ENCODE data around the gene STAG3. TPM values are rescaled to one million over a fixed set of nuclear protein-coding genes. Genes with fewer than 3 reads are reported as not detected.

The STAG3 gene
- total and polyA plus RNA-seq, 9 of the 15 experiments (the other 6 are each of a cell fraction or from before 2014, with no cell fraction given) = 0.54 to 2.5 (median 1.7) TPM

DNA sequence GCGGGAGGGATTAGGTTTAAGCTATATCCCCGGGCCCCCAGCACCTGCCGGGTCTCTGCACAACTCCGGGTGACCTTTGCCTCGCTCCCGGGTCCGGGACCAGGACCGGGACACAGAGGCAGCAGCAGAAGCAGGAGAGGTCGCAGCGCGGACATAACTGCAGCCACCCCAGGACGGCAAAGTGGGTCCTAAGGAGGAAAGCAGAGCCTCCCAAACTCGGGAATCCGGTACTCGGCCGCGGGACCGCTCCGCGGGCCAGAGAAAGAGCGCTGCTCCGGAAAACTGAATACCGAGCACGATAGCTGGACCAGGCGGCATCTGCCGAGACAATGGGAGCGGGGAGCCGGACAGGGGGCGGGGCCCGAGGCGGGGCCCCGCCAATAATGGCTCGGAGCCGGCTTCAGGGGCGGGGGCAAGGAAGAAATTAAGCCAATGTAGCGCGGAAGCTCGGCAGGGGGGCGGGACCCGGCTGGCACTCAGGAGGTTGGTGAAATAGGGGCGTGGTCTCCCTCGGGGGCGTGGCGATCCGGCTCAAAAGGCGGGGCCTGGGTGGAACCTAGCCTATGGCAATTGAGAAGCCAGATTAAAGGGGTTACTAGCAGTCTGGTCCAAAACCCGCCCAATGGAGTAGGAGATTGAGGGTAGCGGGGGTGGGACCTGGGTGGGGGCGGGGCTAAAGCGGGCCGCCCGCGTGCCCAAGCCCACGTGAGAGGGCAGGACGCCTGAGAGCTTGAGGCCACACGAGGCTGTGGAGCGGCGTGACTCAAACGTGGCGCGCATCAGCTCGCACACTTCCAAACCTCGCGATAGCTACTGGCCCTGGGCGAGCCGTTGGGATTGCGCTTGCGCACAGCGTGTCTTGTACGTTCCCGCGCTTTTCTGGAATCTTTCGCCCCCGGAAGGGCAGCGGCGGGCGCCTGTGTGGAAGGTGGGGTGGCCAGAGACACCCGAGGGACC lies at the start of gene STAG3, which contains the start of gene GPC2 (continued):
- TF ChIP-seq, protein P1, sequence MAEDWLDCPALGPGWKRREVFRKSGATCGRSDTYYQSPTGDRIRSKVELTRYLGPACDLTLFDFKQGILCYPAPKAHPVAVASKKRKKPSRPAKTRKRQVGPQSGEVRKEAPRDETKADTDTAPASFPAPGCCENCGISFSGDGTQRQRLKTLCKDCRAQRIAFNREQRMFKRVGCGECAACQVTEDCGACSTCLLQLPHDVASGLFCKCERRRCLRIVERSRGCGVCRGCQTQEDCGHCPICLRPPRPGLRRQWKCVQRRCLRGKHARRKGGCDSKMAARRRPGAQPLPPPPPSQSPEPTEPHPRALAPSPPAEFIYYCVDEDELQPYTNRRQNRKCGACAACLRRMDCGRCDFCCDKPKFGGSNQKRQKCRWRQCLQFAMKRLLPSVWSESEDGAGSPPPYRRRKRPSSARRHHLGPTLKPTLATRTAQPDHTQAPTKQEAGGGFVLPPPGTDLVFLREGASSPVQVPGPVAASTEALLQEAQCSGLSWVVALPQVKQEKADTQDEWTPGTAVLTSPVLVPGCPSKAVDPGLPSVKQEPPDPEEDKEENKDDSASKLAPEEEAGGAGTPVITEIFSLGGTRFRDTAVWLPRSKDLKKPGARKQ (CRISPR knock-in tag; IDR thresholded peaks at IDR 0.05) = peak; percentile 94
- TF ChIP-seq BRCA1 (IDR thresholded peaks at IDR 0.05) (no peak), BRCA1 (CRISPR knock-in tag; IDR thresholded peaks at IDR 0.05) (0 out of 2 replicates have a peak, but pooled peaks have one; percentile 65), POLR2A (conservative IDR thresholded peaks at IDR 0.05) (peak; percentile 62), ETV1 (tag; conservative IDR thresholded peaks at IDR 0.05; ENCODE audit: low read depth) (no peak), ZNF143 (CRISPR knock-in tag; IDR thresholded peaks at IDR 0.05) (no peak), ZBTB1 (CRISPR knock-in tag; IDR thresholded peaks at IDR 0.05; ENCODE audit: borderline replicate concordance, low read depth) (no peak; the same call in 1 of the 2 replicates), ZSCAN29 (IDR thresholded peaks at IDR 0.05) (no peak), ZFPM2 (CRISPR knock-in tag; IDR thresholded peaks at IDR 0.05) (no peak)
- TF ChIP-seq, protein P2, sequence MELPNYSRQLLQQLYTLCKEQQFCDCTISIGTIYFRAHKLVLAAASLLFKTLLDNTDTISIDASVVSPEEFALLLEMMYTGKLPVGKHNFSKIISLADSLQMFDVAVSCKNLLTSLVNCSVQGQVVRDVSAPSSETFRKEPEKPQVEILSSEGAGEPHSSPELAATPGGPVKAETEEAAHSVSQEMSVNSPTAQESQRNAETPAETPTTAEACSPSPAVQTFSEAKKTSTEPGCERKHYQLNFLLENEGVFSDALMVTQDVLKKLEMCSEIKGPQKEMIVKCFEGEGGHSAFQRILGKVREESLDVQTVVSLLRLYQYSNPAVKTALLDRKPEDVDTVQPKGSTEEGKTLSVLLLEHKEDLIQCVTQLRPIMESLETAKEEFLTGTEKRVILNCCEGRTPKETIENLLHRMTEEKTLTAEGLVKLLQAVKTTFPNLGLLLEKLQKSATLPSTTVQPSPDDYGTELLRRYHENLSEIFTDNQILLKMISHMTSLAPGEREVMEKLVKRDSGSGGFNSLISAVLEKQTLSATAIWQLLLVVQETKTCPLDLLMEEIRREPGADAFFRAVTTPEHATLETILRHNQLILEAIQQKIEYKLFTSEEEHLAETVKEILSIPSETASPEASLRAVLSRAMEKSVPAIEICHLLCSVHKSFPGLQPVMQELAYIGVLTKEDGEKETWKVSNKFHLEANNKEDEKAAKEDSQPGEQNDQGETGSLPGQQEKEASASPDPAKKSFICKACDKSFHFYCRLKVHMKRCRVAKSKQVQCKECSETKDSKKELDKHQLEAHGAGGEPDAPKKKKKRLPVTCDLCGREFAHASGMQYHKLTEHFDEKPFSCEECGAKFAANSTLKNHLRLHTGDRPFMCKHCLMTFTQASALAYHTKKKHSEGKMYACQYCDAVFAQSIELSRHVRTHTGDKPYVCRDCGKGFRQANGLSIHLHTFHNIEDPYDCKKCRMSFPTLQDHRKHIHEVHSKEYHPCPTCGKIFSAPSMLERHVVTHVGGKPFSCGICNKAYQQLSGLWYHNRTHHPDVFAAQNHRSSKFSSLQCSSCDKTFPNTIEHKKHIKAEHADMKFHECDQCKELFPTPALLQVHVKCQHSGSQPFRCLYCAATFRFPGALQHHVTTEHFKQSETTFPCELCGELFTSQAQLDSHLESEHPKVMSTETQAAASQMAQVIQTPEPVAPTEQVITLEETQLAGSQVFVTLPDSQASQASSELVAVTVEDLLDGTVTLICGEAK (IDR thresholded peaks at IDR 0.05) = no peak
- TF ChIP-seq, protein P2 (CRISPR knock-in tag; IDR thresholded peaks at IDR 0.05) = no peak
- TF ChIP-seq, protein P3, sequence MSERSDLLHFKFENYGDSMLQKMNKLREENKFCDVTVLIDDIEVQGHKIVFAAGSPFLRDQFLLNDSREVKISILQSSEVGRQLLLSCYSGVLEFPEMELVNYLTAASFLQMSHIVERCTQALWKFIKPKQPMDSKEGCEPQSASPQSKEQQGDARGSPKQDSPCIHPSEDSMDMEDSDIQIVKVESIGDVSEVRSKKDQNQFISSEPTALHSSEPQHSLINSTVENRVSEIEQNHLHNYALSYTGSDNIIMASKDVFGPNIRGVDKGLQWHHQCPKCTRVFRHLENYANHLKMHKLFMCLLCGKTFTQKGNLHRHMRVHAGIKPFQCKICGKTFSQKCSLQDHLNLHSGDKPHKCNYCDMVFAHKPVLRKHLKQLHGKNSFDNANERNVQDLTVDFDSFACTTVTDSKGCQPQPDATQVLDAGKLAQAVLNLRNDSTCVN (CRISPR knock-in tag; IDR thresholded peaks at IDR 0.05) = no peak
- TF ChIP-seq, protein P4, sequence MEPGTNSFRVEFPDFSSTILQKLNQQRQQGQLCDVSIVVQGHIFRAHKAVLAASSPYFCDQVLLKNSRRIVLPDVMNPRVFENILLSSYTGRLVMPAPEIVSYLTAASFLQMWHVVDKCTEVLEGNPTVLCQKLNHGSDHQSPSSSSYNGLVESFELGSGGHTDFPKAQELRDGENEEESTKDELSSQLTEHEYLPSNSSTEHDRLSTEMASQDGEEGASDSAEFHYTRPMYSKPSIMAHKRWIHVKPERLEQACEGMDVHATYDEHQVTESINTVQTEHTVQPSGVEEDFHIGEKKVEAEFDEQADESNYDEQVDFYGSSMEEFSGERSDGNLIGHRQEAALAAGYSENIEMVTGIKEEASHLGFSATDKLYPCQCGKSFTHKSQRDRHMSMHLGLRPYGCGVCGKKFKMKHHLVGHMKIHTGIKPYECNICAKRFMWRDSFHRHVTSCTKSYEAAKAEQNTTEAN (CRISPR knock-in tag; IDR thresholded peaks at IDR 0.05) = no peak

All from K562 (cell line).